Measurements from ENCODE around the gene FUNDC1. TPM values are rescaled to one million over a fixed set of nuclear protein-coding genes. Genes with fewer than 3 reads are reported as not detected.

Gene FUNDC1
- total and polyA plus RNA-seq, 4 donors, result 3.1 to 6.2 (median 4.7) TPM

- Histone ChIP-seq H3K27me3 (ENCODE audit: control insufficient read depth in 4 of 4, insufficient read depth in 4 of 4, low read length in 3 of 4) (no peaks in the 10 kb centered on the region), H3K27ac (ENCODE audit: low read depth in 1 of 2, low read length in 2 of 2) (no peak overlapping the region), H3K4me3 (ENCODE audit: low read depth in 1 of 3, low read length in 3 of 3) (no peak overlapping the region), H3K36me3 (ENCODE audit: control insufficient read depth in 4 of 4, insufficient read depth in 3 of 4, low read depth in 1 of 4, low read length in 3 of 4) (no peaks in the 10 kb centered on the region), H3K9ac (ENCODE audit: low read depth in 1 of 2, low read length in 2 of 2) (no peak overlapping the region), H3K9me3 (ENCODE audit: control insufficient read depth in 4 of 4, low read length in 3 of 4) (no peaks in the 10 kb centered on the region), H3K4me1 (ENCODE audit: control insufficient read depth in 4 of 4, insufficient read depth in 4 of 4, low read length in 3 of 4) (peaks cover 0 to 1% (median 0%) of the 10 kb centered on the region in 4 donors)
- TF ChIP-seq RXRA (IDR thresholded peaks at IDR 0.05), result no peak
- TF ChIP-seq EGR1 (IDR thresholded peaks at IDR 0.05; ENCODE audit: low read depth in 2 of 2), result no peak
- no peak for TF ChIP-seq JUND (IDR thresholded peaks at IDR 0.05)
- no peak for TF ChIP-seq NR2F2 (IDR thresholded peaks at IDR 0.05)
- no peak for DNase-seq (ENCODE audit: low spot score)
- WGBS, result 68% methylated on average over 4 of the region's 4 CpGs
Measured at GRCh38 chrX:44503560-44503959, 39.1 kb downstream of the FUNDC1 start.

DNA sequence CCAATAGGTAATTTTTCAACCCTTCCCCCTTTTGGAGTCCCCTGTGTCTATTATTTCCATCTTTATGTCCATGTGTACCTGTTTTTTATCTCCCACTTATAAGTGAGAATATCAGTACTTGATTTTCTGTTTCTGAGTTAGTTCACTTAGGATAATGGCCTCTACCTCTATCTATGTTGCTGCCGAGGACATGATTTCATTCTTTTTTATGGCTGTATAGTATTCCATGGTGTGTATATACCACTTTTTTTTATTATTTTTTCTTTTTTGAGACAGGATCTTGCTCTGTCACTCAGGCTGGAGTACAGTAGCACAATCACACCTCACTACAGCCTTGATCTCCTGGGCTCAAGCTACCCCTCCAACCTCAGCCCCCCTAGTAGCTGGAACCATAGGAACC lies 47.6 kb downstream of the FUNDC1 start:
- Histone ChIP-seq H3K36me3 (ENCODE audit: control insufficient read depth in 4 of 4, insufficient read depth in 3 of 4, low read depth in 1 of 4, low read length in 3 of 4) (no peaks in the 10 kb centered on the region), H3K4me1 (ENCODE audit: control insufficient read depth in 4 of 4, insufficient read depth in 4 of 4, low read length in 3 of 4) (no peaks in the 10 kb centered on the region), H3K4me3 (ENCODE audit: low read depth in 1 of 3, low read length in 3 of 3) (no peak overlapping the region), H3K27ac (ENCODE audit: low read depth in 1 of 2, low read length in 2 of 2) (no peak overlapping the region), H3K9ac (ENCODE audit: low read depth in 1 of 2, low read length in 2 of 2) (no peak overlapping the region), H3K27me3 (ENCODE audit: control insufficient read depth in 4 of 4, insufficient read depth in 4 of 4, low read length in 3 of 4) (no peaks in the 10 kb centered on the region), H3K9me3 (ENCODE audit: control insufficient read depth in 4 of 4, low read length in 3 of 4) (no peaks in the 10 kb centered on the region)
- DNase-seq (ENCODE audit: low spot score), result no peak
- 87% methylated on average over 1 of the region's 1 CpG for WGBS
- TF ChIP-seq, protein P1, sequence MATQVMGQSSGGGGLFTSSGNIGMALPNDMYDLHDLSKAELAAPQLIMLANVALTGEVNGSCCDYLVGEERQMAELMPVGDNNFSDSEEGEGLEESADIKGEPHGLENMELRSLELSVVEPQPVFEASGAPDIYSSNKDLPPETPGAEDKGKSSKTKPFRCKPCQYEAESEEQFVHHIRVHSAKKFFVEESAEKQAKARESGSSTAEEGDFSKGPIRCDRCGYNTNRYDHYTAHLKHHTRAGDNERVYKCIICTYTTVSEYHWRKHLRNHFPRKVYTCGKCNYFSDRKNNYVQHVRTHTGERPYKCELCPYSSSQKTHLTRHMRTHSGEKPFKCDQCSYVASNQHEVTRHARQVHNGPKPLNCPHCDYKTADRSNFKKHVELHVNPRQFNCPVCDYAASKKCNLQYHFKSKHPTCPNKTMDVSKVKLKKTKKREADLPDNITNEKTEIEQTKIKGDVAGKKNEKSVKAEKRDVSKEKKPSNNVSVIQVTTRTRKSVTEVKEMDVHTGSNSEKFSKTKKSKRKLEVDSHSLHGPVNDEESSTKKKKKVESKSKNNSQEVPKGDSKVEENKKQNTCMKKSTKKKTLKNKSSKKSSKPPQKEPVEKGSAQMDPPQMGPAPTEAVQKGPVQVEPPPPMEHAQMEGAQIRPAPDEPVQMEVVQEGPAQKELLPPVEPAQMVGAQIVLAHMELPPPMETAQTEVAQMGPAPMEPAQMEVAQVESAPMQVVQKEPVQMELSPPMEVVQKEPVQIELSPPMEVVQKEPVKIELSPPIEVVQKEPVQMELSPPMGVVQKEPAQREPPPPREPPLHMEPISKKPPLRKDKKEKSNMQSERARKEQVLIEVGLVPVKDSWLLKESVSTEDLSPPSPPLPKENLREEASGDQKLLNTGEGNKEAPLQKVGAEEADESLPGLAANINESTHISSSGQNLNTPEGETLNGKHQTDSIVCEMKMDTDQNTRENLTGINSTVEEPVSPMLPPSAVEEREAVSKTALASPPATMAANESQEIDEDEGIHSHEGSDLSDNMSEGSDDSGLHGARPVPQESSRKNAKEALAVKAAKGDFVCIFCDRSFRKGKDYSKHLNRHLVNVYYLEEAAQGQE (IDR thresholded peaks at IDR 0.05), result no peak
- no peak for TF ChIP-seq NR2F2 (IDR thresholded peaks at IDR 0.05)
- no peak for TF ChIP-seq HNF4G (IDR thresholded peaks at IDR 0.05)
- TF ChIP-seq SP1 (IDR thresholded peaks at IDR 0.05), result no peak
- no peak for TF ChIP-seq TAF1 (conservative IDR thresholded peaks at IDR 0.05)
- TF ChIP-seq MAX (IDR thresholded peaks at IDR 0.05), result no peak
- no peak for TF ChIP-seq GABPA (IDR thresholded peaks at IDR 0.05 in 1 of 2, conservative IDR thresholded peaks at IDR 0.05 in 1 of 2)
- TF ChIP-seq RAD21 (IDR thresholded peaks at IDR 0.05), result no peak
- TF ChIP-seq FOXA2 (IDR thresholded peaks at IDR 0.05), result no peak
- no peak for TF ChIP-seq ZBTB33 (IDR thresholded peaks at IDR 0.05)
- no peak for TF ChIP-seq HNF4A (conservative IDR thresholded peaks at IDR 0.05)
- no peak for TF ChIP-seq JUND (IDR thresholded peaks at IDR 0.05)
- TF ChIP-seq RXRA (IDR thresholded peaks at IDR 0.05), result no peak

- no peak overlapping the region for H3K9ac ChIP-seq (ENCODE audit: low read depth in 1 of 2, low read length in 2 of 2)
- no peaks in the 10 kb centered on the region for H3K36me3 ChIP-seq (ENCODE audit: control insufficient read depth in 4 of 4, insufficient read depth in 3 of 4, low read depth in 1 of 4, low read length in 3 of 4)
- H3K9me3 ChIP-seq (ENCODE audit: control insufficient read depth in 4 of 4, low read length in 3 of 4), result no peaks in the 10 kb centered on the region
- DNase-seq (ENCODE audit: low spot score), result no peak
- H3K4me1 ChIP-seq (ENCODE audit: control insufficient read depth in 4 of 4, insufficient read depth in 4 of 4, low read length in 3 of 4), result no peaks in the 10 kb centered on the region
- no peak overlapping the region for H3K4me3 ChIP-seq (ENCODE audit: low read depth in 1 of 3, low read length in 3 of 3)
- H3K27me3 ChIP-seq (ENCODE audit: control insufficient read depth in 4 of 4, insufficient read depth in 4 of 4, low read length in 3 of 4), result no peaks in the 10 kb centered on the region
- 82% methylated on average over 4 of the region's 4 CpGs for WGBS
- H3K27ac ChIP-seq (ENCODE audit: low read depth in 1 of 2, low read length in 2 of 2), result no peak overlapping the region
- TF ChIP-seq FOXA2 (IDR thresholded peaks at IDR 0.05) (no peak), NR2F2 (IDR thresholded peaks at IDR 0.05) (no peak), EGR1 (IDR thresholded peaks at IDR 0.05; ENCODE audit: low read depth in 2 of 2) (no peak), MAX (IDR thresholded peaks at IDR 0.05) (no peak), RXRA (IDR thresholded peaks at IDR 0.05) (no peak), TAF1 (conservative IDR thresholded peaks at IDR 0.05) (no peak), GABPA (IDR thresholded peaks at IDR 0.05 in 1 of 2, conservative IDR thresholded peaks at IDR 0.05 in 1 of 2) (no peak), FOXA1 (IDR thresholded peaks at IDR 0.05) (no peak), RAD21 (IDR thresholded peaks at IDR 0.05) (no peak), HNF4G (IDR thresholded peaks at IDR 0.05) (no peak)
- TF ChIP-seq, protein P2, sequence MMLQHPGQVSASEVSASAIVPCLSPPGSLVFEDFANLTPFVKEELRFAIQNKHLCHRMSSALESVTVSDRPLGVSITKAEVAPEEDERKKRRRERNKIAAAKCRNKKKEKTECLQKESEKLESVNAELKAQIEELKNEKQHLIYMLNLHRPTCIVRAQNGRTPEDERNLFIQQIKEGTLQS (IDR thresholded peaks at IDR 0.05), result no peak
- TF ChIP-seq, protein P1 (IDR thresholded peaks at IDR 0.05), result no peak
Measured at GRCh38 chrX:44494357-44494756, 48.3 kb downstream of the FUNDC1 start.

Measured in liver (tissue), 9 donors.